ENCODE results near the gene RASGRP3.
A peak's percentile ranks its signal among the peaks of the same experiment; 100 is the strongest.

Gene RASGRP3

DNA sequence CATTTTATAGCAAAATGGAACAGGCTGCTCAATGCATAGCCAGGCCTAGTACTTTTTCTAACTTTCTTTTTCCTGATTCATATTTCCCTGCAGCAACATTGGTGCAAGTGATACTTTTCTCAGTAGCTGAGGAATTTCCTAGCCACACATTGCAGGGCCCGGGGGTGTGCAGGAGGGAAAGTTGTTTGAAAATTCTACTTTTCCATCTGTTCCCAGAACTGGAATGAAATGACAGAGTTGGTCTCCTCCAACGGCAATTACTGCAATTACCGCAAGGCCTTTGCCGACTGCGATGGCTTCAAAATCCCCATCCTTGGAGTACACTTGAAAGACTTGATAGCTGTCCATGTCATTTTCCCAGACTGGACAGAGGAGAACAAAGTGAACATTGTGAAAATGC, 50.5 kb downstream of the RASGRP3 start:
- DNase-seq = no peak

DNA sequence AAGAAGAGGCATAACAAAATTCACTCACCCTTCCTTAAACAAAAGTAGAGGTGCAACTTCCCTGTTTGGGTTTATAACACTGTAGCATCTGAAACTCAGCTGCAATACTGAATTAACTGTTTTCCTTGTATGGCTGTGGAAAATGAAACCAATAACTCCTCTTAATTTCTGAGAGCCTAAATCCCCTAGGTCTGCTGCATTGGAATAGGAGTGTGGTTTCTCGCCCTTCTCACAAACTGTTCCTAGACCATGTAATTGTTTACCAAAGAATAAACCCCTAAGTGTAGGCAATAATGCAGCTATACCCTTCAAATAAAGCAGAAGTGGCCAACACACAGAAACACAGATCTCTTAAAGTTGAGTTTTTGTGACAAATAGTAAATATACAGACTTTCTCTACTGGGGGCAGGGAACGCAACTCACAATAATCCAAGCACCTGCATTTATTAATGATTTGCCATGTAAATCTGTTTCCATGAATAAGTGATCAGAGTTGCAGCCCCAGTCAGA, 52.0 kb downstream of the RASGRP3 start:
- DNase-seq = no peak

DNA sequence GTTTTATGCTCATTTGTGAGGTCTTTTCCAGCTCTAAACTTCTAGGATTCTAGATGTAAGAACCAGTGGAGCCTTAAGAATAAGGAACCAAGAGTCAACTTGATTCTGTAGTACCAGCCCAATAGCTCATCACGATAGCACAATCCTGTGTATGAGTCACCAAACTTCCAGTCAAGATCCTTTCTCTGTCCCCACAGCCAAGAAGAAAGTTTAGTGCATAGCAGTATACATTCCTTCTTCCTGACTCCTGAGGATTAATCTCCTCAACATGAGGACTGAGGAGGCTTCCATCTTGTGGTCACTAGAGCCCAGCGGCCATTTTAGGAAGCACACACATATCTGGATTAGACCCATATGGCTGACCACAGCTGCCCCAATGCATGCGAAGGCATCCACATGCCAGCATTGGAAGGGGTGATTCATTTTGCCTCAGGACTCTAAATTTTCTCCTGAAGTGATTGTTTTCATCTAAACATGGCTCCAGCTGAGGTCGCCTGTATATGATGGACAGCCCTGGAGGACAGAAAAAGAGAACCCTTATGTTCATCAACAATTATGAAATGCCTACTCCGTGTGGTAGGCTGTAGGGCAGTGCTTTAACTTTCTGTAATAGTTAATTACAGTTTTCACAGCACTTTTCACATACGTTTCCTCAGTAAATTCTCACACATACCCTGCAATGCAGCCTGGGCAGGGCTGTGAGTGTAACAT, 53.5 kb downstream of the RASGRP3 start:
- DNase-seq = no peak

DNA sequence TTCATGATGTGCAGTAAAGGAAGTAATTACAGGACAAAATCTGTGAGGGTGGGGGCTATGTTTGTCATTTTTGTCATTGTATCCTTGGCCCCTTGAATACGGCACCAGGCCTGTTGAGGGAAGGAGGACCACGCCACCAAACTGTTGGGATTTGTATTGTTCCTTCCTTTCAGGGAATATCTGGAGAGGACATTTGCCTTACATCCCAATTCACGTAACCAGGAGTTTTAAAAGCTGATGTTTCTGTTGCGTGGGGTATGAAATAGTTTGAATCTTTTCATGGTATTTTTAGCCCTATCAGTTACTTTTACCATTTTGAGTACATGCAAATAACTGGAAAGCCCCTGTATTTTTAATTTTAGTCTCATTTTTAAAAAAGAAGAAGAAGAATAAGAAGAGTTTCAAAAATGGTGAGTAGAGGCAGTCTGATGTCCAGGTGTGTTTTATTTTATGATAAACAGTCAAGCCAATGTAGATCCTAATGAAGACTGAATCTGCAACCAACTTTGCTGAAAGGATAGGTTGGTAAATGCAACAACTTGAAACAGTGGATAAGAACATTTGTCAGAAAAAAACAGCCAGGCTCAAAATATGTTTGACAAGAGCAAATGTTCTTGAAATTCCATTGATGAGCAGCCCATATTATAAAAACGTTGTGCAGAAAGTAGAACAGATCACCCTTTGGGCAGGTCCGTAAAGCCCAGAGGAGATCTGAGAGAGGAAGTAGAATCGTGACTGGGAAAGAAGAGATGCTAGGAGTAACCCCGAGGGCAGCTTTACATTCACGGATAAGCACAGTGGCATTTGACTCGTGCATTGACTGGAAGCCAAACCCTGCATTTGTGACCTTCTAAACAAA, 54.5 kb downstream of the RASGRP3 start:
- DNase-seq = no peak

DNA sequence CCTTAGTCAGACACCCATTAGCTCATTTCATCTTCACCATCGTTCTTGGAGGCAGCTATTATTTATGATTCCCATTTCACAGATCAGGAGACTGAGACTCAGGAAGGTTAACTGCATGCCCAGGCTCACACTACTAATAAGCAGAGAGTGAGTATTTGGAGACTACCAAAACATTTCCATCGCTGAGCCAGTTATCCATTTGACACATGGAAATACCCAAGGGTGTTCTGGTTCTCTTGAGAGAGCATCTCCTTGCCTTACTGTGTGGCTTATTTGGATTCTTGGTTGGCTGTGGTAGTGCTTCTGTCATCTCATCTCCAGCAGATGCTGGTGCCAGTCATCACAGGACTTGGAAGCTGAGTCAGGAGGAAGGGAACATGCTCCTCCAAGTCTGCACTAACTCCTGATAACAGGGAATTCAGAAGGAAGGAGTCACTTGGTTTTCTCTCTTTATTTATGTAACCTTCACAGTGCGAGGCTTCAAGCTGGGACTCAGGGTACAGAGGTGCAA, 55.2 kb downstream of the RASGRP3 start:
- no peak for DNase-seq

DNA sequence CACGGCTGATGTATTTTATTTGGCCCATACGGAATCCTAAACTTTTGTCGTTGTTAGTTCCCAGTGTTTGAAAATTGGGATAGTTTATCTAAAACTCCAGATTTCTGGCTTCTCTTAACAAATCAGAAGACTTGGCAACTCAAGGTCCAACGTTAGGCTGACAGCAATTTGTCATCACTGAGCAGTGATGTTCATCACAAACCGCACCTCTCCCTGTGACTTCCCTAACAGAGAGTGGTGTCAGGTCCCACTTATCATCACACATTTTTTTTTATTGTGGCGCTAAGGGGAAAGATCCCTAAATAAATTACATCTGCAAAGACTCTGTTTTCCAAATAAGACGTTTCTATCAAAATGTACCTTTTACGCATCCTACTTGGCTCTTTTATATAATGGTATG, 55.7 kb downstream of the RASGRP3 start:
- DNase-seq = no peak

DNA sequence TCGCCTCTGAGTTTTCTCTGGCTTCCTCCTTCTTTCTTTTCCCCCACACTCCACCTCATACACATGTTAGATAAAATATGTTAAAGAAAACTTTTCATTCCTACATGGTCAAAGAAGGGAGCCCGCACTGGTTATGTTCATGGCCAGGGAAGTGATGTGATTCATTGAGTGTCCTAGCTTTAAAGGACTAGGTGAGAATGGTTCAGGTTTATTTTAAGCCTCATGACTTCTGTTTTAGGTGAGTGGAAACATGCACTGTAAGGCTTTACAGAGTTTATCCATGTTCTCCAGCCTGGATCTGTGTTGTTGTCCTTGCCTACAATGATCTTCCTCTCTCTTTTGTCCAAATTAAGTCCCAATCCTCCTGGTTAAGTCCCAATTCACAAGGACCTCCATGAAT, 56.5 kb downstream of the RASGRP3 start:
- DNase-seq = no peak

DNA sequence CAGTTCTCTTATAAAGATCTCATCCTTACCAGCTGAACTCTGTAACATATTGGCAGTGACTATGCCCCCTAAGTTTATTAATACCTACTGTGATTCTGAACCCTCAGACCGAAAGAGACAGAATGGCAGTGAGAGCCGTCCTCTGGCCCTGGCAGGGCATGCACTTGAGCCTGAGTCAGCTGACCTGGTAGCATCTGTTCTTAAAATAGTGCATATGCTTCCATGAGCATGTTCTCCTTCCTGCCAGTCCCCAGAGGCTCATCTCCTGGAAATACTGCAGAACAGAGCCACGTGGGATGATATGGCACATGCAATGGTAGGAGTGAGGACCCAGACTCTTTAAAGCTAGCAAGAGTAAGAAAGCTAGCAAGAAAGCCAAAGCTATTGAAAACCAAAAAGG, 59.0 kb downstream of the RASGRP3 start:
- DNase-seq = no peak

DNA sequence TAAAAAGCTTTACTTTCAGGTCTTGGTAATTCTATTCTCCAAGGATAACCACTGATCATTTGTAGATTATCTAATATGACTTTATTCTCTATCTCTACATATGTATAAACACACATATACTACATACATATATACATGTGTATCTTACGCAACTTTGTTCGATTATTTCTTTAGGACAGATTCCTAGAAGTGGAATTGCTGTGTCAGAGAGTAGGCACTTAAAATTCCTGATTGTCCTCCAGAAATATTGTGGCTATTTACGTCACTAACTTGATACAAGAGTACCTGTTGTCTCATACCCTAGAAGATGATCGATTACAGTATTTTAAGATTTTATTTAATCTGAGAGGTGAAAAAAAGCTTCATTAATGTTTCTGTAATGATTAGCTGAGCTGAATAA, 64.8 kb downstream of the RASGRP3 start:
- no peak for DNase-seq

DNA sequence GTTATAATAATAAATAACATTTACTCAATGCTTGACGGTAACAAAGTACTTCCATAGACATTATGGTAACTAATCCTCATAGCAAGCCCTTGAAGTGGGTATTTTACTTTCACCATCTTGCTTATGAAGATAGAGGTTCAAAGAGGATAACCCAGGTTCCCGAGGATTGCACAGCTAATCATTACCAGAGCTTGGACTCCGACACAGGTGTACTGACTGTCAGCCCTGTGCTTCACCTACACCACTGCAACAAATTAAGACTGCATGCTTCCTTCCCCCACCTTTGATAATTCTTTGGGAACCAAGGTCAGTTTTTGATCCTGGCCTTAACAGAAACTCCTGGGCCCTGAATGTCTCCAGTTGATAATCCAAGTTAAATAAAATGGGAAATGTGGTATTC, 73.8 kb downstream of the RASGRP3 start:
- no peak for DNase-seq

DNA sequence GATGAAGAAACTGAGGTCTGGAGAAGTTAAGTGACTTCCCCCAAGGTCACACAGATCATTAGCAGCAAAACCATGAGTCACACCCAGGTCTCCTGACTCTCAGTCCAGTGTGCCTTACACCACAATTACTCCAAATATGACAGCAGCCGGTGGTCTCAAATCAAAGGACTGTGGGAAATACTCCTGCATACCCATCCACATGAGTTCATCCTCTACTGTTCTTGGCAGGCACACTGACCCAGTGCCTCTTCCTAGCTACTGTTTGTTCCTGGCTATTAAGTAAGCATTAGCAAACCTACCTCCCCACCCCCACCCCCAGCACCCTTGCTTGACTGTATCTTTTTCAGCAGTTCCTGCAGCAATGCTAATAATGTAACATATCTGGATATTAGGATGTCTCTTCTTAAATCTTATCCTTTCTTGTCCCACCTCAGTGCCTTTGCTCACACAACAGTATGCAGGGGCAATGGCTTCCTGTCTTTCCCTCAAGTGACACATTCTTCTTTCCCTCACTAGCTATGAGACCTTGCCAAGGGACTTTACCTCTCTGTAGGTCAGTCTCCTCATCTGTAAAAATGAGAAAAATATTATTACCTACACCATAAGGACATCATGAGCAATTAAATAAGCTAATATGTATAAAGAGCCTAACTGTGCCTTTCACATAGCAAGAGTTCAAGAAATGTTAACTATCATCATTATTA, 76.5 kb downstream of the RASGRP3 start:
- DNase-seq = no peak

DNA sequence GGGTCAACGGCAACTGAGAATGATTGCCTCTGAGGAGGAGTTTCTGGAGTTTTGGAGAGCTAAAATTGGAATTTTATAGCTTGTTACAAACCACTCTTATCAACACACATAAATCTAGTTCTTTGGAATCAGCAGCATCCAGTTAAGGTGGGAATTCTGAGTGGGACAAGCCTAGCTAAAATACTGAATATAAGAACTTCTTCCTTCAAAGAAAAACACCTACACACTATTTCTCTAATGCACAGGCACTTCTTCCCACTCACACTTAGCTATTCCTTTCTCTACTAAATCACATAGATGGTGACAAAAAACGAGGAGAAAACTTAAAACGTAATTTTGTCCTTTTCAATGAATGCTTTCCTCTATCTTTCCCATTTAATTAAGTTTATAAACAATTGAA, 79.2 kb downstream of the RASGRP3 start:
- DNase-seq = no peak

DNA sequence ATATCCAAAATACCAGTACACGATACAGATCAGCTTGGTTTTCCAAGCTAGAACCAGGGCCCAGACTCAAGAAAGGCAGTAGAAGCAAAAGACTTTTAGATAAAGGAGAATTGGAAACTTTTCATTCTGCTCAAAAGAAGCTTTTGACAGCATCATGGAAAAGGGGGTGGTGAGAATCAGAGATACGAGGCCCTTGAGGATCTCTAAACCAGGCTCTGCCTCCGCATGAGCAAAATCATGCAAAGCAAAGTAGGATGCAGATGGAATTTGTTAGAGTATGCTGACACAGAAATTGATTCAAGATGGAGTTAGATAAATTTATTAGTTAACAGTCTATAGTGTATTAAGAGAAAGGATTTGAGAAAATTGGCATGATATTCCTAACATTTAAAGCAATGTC, 82.9 kb downstream of the RASGRP3 start:
- no peak for DNase-seq

DNA sequence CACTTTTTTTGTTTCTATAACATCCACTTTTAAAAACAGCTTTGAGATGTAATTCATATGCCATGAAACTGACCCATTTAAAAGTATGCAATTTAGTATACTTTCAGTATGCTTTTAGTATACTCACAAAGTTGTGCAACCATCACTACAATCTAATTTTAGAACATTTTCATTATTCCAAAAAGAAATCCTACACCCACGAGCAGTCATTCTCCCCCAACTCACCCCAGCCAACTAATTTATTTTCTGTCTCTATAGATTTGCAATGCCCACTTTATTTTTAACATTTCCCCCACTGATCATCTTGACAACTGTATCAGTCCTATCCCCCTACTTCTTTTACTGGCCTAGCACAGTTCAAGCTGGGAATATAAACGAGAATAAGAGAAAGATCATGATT, 83.6 kb downstream of the RASGRP3 start:
- DNase-seq = no peak

DNA sequence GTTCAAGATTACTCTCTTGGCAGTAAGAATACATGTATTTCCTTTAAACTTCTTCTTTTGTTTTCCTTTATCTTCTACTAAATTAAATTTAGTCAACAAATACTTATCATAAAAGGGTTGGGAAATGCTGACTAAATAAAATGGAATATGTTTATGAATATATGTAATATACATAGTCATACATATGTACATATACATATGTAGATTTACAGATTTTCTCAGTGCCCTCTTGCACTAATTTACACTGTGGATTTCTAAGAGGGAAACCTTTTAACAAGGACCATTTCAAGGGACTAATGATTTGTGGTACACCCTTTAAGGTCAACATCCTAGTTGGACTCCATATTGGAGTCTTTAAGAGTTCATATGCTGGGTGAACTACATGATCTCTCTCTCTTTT, 85.4 kb downstream of the RASGRP3 start:
- DNase-seq = no peak

DNA sequence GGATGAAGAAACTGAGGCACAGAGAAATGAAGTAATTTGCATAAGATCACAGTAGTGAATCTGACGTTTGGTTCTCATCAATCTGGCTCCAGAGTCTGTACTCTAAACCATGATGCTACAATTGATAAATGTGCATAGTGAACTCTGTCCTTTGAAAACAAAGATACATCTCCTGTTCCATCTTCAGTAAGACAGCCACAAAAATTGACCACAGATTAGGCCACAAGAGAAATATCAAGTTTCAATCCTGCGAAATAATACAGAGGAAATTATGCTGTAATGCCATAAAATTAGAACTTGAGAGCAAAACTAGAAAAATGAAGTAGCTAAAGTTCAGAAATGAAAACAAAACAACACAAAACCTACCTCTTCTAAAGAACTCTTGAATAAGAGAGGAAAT, 94.2 kb downstream of the RASGRP3 start:
- no peak for DNase-seq

DNA sequence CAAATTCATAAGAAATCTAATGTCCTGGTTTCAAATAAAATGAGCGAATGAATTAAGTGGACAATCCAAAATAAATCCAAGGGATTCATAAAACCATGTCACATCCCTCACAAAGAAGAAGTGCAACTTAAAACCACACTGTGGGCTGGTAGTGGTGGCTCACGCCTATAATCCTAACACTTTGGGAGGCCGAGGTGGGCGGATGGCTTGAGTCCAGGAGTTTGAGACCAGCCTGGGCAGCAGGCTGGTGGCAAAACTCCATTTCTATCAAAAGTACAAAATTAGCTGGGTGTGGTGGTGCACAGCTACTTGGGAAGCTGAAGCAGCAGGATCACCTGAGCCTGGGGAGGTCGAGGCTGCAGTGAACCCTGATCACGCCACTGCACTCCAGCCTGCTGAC, 97.2 kb downstream of the RASGRP3 start:
- no peak for DNase-seq

DNA sequence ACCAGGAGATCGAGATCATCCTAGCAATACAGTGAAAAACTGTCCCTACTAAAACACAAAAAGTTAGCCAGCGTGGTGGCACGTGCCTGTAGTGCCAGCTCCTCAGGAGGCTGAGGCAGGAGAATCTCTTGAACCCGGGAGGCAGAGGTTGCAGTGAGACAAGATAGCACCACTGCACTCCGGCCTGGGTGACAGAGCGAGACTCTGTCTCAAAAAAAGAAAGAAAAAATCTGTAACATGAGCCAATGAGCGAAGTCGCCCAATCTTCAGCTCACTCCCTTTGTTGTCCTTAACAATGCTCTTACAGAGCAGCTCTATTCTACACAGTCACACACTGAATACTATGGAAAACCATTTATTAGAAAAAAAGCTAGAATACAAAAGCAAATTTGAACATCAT, 100.6 kb downstream of the RASGRP3 start:
- no peak for DNase-seq

DNA sequence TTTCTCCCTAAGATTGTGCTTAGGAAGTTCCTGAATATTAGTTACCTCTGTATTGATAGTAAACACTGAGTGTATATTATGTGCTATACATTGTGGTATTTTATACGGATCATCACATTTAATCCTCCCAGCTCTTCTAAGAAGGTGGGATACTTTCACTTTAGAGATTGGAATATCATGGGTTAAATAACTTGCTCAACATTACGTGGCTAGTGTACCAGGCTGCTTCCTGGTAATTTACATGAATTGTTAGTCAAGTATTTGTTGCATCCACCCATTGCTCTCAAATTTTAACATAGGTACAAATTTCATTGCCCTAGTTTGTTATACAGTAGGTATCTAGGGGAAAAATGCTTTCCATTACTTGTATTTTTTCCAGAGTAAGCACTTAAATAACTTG, 101.2 kb downstream of the RASGRP3 start:
- no peak for DNase-seq

DNA sequence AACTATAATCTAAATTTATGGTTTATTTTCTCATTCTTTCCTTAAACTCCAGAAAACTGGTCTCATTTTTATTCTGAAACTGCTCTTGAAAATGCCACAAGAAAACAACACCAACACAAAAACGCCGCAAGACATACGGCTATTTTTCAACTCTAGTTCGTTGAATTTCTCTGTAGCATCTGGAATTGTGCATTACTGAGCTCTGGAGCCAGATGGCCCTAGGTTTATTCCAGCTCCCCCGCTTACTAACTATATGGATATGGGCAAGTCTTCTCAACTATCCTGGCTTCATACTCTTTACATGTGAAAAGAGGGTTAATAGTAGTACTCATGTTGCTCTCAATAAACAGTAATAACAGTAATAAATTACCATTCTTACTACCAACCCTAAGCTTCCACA, 102.8 kb downstream of the RASGRP3 start:
- no peak for DNase-seq

DNA sequence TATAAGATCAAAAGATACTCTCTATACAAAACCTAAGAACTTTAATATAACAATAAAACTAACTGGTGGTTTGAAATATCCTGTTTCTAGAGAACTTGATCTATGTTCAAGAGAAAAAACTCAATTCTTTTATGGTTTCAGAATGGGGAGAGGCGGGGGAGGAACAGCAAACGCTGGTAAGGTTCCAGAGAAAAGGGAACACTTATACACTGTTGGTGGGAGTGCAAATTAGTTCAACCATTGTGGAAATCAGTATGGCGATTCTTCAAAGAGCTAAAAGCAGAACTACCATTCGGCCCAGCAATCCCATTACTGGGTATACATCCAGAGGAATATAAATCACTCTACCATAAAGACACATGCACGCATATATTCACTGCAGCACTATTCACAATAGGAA, 105.4 kb downstream of the RASGRP3 start:
- DNase-seq = no peak

DNA sequence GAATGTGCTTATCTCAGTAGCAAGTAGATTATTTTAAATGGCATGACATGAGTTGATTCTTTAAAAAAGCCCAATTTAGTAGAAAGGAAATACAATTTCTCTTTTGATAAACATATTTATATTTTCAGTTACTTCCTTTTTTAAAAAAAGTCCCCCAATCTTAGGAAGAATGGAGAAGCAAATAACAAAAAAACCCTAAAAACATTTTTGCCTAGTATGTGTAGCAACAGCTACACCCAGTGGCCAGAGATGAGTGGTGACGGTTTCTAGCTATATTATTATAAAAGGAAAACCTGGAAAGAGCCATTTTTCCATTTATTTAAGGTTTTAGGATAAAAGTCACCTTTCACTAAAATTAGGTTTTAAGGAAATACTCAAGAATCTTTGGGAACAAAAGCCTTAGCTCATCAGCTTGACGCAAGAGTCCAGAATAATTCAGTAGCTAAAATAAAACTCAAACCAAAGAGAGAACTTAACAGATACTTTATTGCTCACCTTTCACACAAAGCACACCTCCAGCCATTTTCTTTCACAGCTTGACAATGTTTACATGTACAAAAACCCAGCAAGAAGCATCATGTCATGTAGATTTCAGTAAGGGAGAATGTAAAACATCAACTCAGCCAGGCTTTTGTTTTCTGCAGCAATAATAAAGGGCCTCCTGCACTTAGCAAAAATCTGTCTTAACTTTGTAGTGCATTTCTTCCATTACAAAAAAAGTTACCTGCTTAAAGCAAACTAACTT, 106.9 kb downstream of the RASGRP3 start:
- peak; percentile 42 to 55 for DNase-seq

DNA sequence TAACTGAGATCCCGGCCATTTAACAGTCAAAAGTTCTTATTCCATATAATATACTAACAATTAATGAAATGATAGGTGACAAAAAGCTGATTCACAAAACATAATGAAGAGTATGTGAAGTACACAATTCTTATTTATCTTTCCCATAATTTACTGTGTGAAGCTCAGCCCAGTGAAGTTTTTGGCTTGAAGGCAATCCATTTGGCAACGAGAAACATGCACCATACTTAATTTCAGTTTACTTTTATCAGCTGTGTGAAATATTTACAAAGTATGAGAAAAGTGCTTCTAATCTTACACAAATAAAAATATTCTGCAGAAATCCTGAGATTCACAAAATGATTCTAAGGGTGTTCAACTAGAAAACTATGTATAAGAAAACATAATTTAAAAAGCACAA, 110.3 kb downstream of the RASGRP3 start:
- DNase-seq = no peak
